HepG2 (cell line): ENCODE results near the gene TRIM66. TPM values are rescaled to one million over a fixed set of nuclear protein-coding genes. Genes with fewer than 3 reads are reported as not detected.

Source experiments
- ATF7-NPFF ChIP-seq: sonication (generic); formaldehyde crosslinking; IDR thresholded peaks from 2 replicates; pipeline ENCODE4 v1.8.1; 2023; ENCODE audit warnings: mild to moderate bottlenecking, low read depth, missing genetic modification reagents, moderate library complexity
- CREM ChIP-seq, 2 experiments: sonication (generic) in 1 of 2; formaldehyde crosslinking in 1 of 2; IDR thresholded peaks; 2 replicates each; pipeline versions ENCODE4 v1.4.0 to v1.6.1; 2016 to 2020; ENCODE audit warnings: antibody characterized with exemption in 1 of 2, mild to moderate bottlenecking in 1 of 2, missing genetic modification reagents in 1 of 2
- FOSL1 ChIP-seq: sonication (generic); formaldehyde crosslinking; IDR thresholded peaks from 2 replicates; pipeline ENCODE4 v1.9.0; 2021; ENCODE audit warnings: missing genetic modification reagents, borderline replicate concordance
- HOXA7 ChIP-seq: sonication (generic); formaldehyde crosslinking; IDR thresholded peaks from 2 replicates; pipeline ENCODE4 v1.8.1; 2022; ENCODE audit warnings: mild to moderate bottlenecking, missing genetic modification reagents, moderate library complexity
- NFKBIZ ChIP-seq: IDR thresholded peaks from 2 replicates; pipeline ENCODE4 v1.6.1; 2018; ENCODE audit warnings: missing genetic modification reagents, missing compliant biosample characterization
- SOX5 ChIP-seq: IDR thresholded peaks from 2 replicates; pipeline ENCODE4 v1.6.1; 2016; ENCODE audit warnings: borderline replicate concordance
- TBP ChIP-seq: sonication (generic); formaldehyde crosslinking; IDR thresholded peaks from 2 replicates; pipeline ENCODE4 v1.5.0; 2020; ENCODE audit warnings: missing genetic modification reagents
- ZFP37 ChIP-seq: sonication (generic); formaldehyde crosslinking; IDR thresholded peaks from 2 replicates; pipeline ENCODE4 v1.4.0; 2020; ENCODE audit warnings: missing genetic modification reagents, borderline replicate concordance
- ZNF225 ChIP-seq: sonication (generic); formaldehyde crosslinking; IDR thresholded peaks from 2 replicates; pipeline ENCODE4 v1.4.0; 2020; ENCODE audit warnings: mild to moderate bottlenecking, missing genetic modification reagents
- ZNF232 ChIP-seq: sonication (generic); formaldehyde crosslinking; IDR thresholded peaks from 2 replicates; pipeline ENCODE4 v1.4.0; 2020; ENCODE audit warnings: missing genetic modification reagents, borderline replicate concordance
- ZNF263 ChIP-seq: sonication (generic); formaldehyde crosslinking; IDR thresholded peaks from 2 replicates; pipeline ENCODE4 v1.4.0; 2020; ENCODE audit warnings: missing genetic modification reagents
- ZNF598 ChIP-seq: sonication (generic); formaldehyde crosslinking; IDR thresholded peaks from 2 replicates; pipeline ENCODE4 v1.5.1; 2020; ENCODE audit warnings: mild to moderate bottlenecking, missing genetic modification reagents, borderline replicate concordance
- ZNF737 ChIP-seq: sonication (generic); formaldehyde crosslinking; IDR thresholded peaks from 2 replicates; pipeline ENCODE4 v1.5.0; 2020; ENCODE audit warnings: missing genetic modification reagents, mild to moderate bottlenecking, borderline replicate concordance
- ZNF83 ChIP-seq: sonication (generic); formaldehyde crosslinking; IDR thresholded peaks from 2 replicates; pipeline ENCODE4 v1.4.0; 2020; ENCODE audit warnings: missing genetic modification reagents, mild to moderate bottlenecking, borderline replicate concordance
- polyA plus RNA-seq, 8 experiments: library from polyadenylated mRNA; depleted of rRNA in 3 of 8; stranded (reverse) in 7 of 8; unstranded in 1 of 8; fragments of >200 nt; fragmentation: Illumina TruSeq in 4 of 8; extraction: Trizol in 4 of 8; gene quantifications; 2 replicates each; pipeline versions ENCODE4 v1.2.1 to v1.2.3, GENCODE V29; 2011 to 2016; ENCODE audit warnings: low read depth in 4 of 8, missing spikeins in 1 of 8, mixed read lengths in 1 of 8; ENCODE audit not compliant: insufficient read depth in 1 of 8
- total RNA-seq, 5 experiments: library from RNA; depleted of rRNA; stranded (reverse); fragments of >200 nt; fragmentation: Illumina TruSeq; extraction: Trizol; gene quantifications; 2 replicates each; pipeline ENCODE4 v1.2.3, GENCODE V29; 2016; ENCODE audit warnings: low read depth in 1 of 5
- TF ChIP-seq, protein P1 (sequence below): IDR thresholded peaks from 2 replicates; pipeline ENCODE4 v1.4.0; 2020; ENCODE audit warnings: mild to moderate bottlenecking, missing genetic modification reagents
- TF ChIP-seq, protein P2 (sequence below): sonication (generic); formaldehyde crosslinking; IDR thresholded peaks from 2 replicates; pipeline ENCODE4 v1.8.1; 2023; ENCODE audit warnings: missing genetic modification reagents, inconsistent platforms, borderline replicate concordance

TRIM66 gene
- total and polyA plus RNA-seq, 2 of the 13 experiments (the other 11 are each of a cell fraction or from before 2014, with no cell fraction given): 4.9 to 6.1 TPM

GRCh38 chr11:8698379-8698851 is 15.9 kb upstream of the TRIM66 start (continued):
- TF ChIP-seq, protein P1, sequence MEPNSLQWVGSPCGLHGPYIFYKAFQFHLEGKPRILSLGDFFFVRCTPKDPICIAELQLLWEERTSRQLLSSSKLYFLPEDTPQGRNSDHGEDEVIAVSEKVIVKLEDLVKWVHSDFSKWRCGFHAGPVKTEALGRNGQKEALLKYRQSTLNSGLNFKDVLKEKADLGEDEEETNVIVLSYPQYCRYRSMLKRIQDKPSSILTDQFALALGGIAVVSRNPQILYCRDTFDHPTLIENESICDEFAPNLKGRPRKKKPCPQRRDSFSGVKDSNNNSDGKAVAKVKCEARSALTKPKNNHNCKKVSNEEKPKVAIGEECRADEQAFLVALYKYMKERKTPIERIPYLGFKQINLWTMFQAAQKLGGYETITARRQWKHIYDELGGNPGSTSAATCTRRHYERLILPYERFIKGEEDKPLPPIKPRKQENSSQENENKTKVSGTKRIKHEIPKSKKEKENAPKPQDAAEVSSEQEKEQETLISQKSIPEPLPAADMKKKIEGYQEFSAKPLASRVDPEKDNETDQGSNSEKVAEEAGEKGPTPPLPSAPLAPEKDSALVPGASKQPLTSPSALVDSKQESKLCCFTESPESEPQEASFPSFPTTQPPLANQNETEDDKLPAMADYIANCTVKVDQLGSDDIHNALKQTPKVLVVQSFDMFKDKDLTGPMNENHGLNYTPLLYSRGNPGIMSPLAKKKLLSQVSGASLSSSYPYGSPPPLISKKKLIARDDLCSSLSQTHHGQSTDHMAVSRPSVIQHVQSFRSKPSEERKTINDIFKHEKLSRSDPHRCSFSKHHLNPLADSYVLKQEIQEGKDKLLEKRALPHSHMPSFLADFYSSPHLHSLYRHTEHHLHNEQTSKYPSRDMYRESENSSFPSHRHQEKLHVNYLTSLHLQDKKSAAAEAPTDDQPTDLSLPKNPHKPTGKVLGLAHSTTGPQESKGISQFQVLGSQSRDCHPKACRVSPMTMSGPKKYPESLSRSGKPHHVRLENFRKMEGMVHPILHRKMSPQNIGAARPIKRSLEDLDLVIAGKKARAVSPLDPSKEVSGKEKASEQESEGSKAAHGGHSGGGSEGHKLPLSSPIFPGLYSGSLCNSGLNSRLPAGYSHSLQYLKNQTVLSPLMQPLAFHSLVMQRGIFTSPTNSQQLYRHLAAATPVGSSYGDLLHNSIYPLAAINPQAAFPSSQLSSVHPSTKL: peak; percentile 76
- no peak for TF ChIP-seq ZNF83
- peak; percentile 92 for TF ChIP-seq SOX5 (CRISPR knock-in tag)
- no peak for TF ChIP-seq ZNF737 (CRISPR knock-in tag)
- TF ChIP-seq CREM (IDR thresholded peaks at IDR 0.05): no peak
- TF ChIP-seq CREM (CRISPR knock-in tag; IDR thresholded peaks at IDR 0.05): no peak
- TF ChIP-seq FOSL1 (CRISPR knock-in tag): no peak
- TF ChIP-seq ATF7-NPFF (CRISPR knock-in tag): no peak
- TF ChIP-seq ZNF225 (CRISPR knock-in tag): no peak
- TF ChIP-seq NFKBIZ: no peak
- TF ChIP-seq ZNF263 (CRISPR knock-in tag): peak; percentile 79
- TF ChIP-seq ZNF232 (CRISPR knock-in tag): no peak
- TF ChIP-seq ZNF598 (CRISPR knock-in tag): no peak
- TF ChIP-seq ZFP37 (CRISPR knock-in tag): no peak
- TF ChIP-seq, protein P2, sequence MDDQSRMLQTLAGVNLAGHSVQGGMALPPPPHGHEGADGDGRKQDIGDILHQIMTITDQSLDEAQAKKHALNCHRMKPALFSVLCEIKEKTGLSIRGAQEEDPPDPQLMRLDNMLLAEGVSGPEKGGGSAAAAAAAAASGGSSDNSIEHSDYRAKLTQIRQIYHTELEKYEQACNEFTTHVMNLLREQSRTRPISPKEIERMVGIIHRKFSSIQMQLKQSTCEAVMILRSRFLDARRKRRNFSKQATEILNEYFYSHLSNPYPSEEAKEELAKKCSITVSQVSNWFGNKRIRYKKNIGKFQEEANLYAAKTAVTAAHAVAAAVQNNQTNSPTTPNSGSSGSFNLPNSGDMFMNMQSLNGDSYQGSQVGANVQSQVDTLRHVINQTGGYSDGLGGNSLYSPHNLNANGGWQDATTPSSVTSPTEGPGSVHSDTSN (CRISPR knock-in tag): no peak
- no peak for TF ChIP-seq HOXA7 (CRISPR knock-in tag)
- no peak for TF ChIP-seq TBP (CRISPR knock-in tag)
